HEK293 (cell line): Measurements from ENCODE around the gene ZNF597.
A peak's percentile ranks its signal among the peaks of the same experiment; 100 is the strongest.

Experiments
- ELK4 ChIP-seq: IDR thresholded peaks from 2 replicates; pipeline ENCODE4 v1.6.1; 2011; ENCODE audit warnings: mild to moderate bottlenecking, low read depth, low read length, borderline replicate concordance
- MYNN ChIP-seq: fragments of 450-650 bp; formaldehyde crosslinking; IDR thresholded peaks from 2 replicates; pipeline ENCODE4 v1.5.1; 2016; ENCODE audit warnings: missing biosample characterization, missing genetic modification characterization, borderline replicate concordance
- OVOL3 ChIP-seq: fragments of 450-650 bp; formaldehyde crosslinking; IDR thresholded peaks from 2 replicates; pipeline ENCODE4 v1.5.1; 2016; ENCODE audit warnings: missing biosample characterization, missing genetic modification characterization
- PATZ1 ChIP-seq: fragments of 450-650 bp; formaldehyde crosslinking; IDR thresholded peaks from 2 replicates; pipeline ENCODE4 v1.5.1; 2016; ENCODE audit warnings: missing biosample characterization, missing genetic modification characterization
- REPIN1 ChIP-seq: fragments of 450-650 bp; formaldehyde crosslinking; IDR thresholded peaks from 2 replicates; pipeline ENCODE4 v1.5.1; 2017; ENCODE audit warnings: missing biosample characterization, missing genetic modification characterization, low read depth
- ZBTB10 ChIP-seq: fragments of 450-650 bp; formaldehyde crosslinking; IDR thresholded peaks from 2 replicates; pipeline ENCODE4 v1.5.1; 2016; ENCODE audit warnings: missing biosample characterization, missing genetic modification characterization
- ZBTB11 ChIP-seq: fragments of 450-650 bp; formaldehyde crosslinking; conservative IDR thresholded peaks from 2 replicates; pipeline ENCODE4 v1.5.1; 2016; ENCODE audit warnings: low read depth, missing biosample characterization, missing genetic modification characterization
- ZBTB48 ChIP-seq: fragments of 450-650 bp; formaldehyde crosslinking; IDR thresholded peaks from 2 replicates; pipeline ENCODE4 v1.5.1; 2016; ENCODE audit warnings: missing biosample characterization, missing genetic modification characterization
- ZFP41 ChIP-seq: fragments of 450-650 bp; formaldehyde crosslinking; IDR thresholded peaks from 2 replicates; pipeline ENCODE4 v1.5.1; 2016; ENCODE audit warnings: missing biosample characterization, missing genetic modification characterization, borderline replicate concordance
- ZNF140 ChIP-seq: fragments of 450-650 bp; formaldehyde crosslinking; IDR thresholded peaks from 2 replicates; pipeline ENCODE4 v1.5.1; 2016; ENCODE audit warnings: missing biosample characterization, missing genetic modification characterization
- ZNF169 ChIP-seq: fragments of 450-650 bp; formaldehyde crosslinking; IDR thresholded peaks from 2 replicates; pipeline ENCODE4 v1.5.1; 2016; ENCODE audit warnings: missing biosample characterization, missing genetic modification characterization
- ZNF202 ChIP-seq: fragments of 450-650 bp; formaldehyde crosslinking; IDR thresholded peaks from 2 replicates; pipeline ENCODE4 v1.5.1; 2016; ENCODE audit warnings: missing biosample characterization, missing genetic modification characterization, borderline replicate concordance
- ZNF274 ChIP-seq, 2 experiments: fragments of 200-500 bp in 1 of 2; fragments of 450-650 bp in 1 of 2; sonication (Bioruptor generic) in 1 of 2; formaldehyde crosslinking in 1 of 2; IDR thresholded peaks; 2 replicates each; pipeline versions ENCODE4 v1.5.1 to v1.6.1; 2014 to 2016; ENCODE audit warnings: borderline replicate concordance in 1 of 2, inconsistent platforms in 1 of 2, low read length in 1 of 2, missing biosample characterization in 1 of 2, missing genetic modification characterization in 1 of 2
- ZNF292 ChIP-seq: fragments of 450-650 bp; formaldehyde crosslinking; IDR thresholded peaks from 2 replicates; pipeline ENCODE4 v1.5.1; 2016; ENCODE audit warnings: low read depth, missing biosample characterization, missing genetic modification characterization, borderline replicate concordance
- ZNF302 ChIP-seq: fragments of 450-650 bp; formaldehyde crosslinking; IDR thresholded peaks from 2 replicates; pipeline ENCODE4 v1.5.1; 2016; ENCODE audit warnings: missing biosample characterization, missing genetic modification characterization, low read depth
- ZNF311 ChIP-seq: fragments of 450-650 bp; formaldehyde crosslinking; IDR thresholded peaks from 2 replicates; pipeline ENCODE4 v1.5.1; 2017; ENCODE audit warnings: missing biosample characterization, missing genetic modification characterization, borderline replicate concordance
- ZNF366 ChIP-seq: fragments of 450-650 bp; formaldehyde crosslinking; conservative IDR thresholded peaks from 2 replicates; pipeline ENCODE4 v1.5.1; 2016; ENCODE audit warnings: missing biosample characterization, missing genetic modification characterization
- ZNF514 ChIP-seq: fragments of 450-650 bp; formaldehyde crosslinking; IDR thresholded peaks from 2 replicates; pipeline ENCODE4 v1.5.1; 2016; ENCODE audit warnings: missing biosample characterization, missing genetic modification characterization
- ZNF521 ChIP-seq: fragments of 450-650 bp; formaldehyde crosslinking; IDR thresholded peaks from 2 replicates; pipeline ENCODE4 v1.5.1; 2017; ENCODE audit warnings: missing biosample characterization, mild to moderate bottlenecking, missing genetic modification characterization
- ZNF530 ChIP-seq: fragments of 450-650 bp; formaldehyde crosslinking; IDR thresholded peaks from 2 replicates; pipeline ENCODE4 v1.5.1; 2016; ENCODE audit warnings: low read depth, missing biosample characterization, missing genetic modification characterization
- ZNF544 ChIP-seq: fragments of 450-650 bp; formaldehyde crosslinking; IDR thresholded peaks from 2 replicates; pipeline ENCODE4 v1.5.0; 2017; ENCODE audit warnings: missing biosample characterization, missing genetic modification characterization
- ZNF596 ChIP-seq: fragments of 450-650 bp; IDR thresholded peaks from 2 replicates; pipeline ENCODE4 v1.5.0; 2018; ENCODE audit warnings: missing biosample characterization, mild to moderate bottlenecking, missing genetic modification characterization, moderate library complexity
- ZNF626 ChIP-seq: fragments of 450-650 bp; sonication (Bioruptor Pico); formaldehyde crosslinking; IDR thresholded peaks from 2 replicates; pipeline ENCODE4 v1.5.1; 2018; ENCODE audit warnings: missing biosample characterization, missing genetic modification characterization, inconsistent platforms
- ZNF629 ChIP-seq: fragments of 450-650 bp; formaldehyde crosslinking; IDR thresholded peaks from 2 replicates; pipeline ENCODE4 v1.5.1; 2017; ENCODE audit warnings: missing biosample characterization, missing genetic modification characterization
- ZNF658 ChIP-seq: fragments of 450-650 bp; formaldehyde crosslinking; IDR thresholded peaks from 2 replicates; pipeline ENCODE4; 2016; ENCODE audit warnings: missing biosample characterization, missing genetic modification characterization
- ZSCAN18 ChIP-seq: fragments of 450-650 bp; formaldehyde crosslinking; IDR thresholded peaks from 2 replicates; pipeline ENCODE4 v1.5.1; 2016; ENCODE audit warnings: missing biosample characterization, missing genetic modification characterization
- ZSCAN23 ChIP-seq: fragments of 450-650 bp; formaldehyde crosslinking; IDR thresholded peaks from 2 replicates; pipeline ENCODE4 v1.5.1; 2016; ENCODE audit warnings: missing biosample characterization, missing genetic modification characterization
- ZXDB ChIP-seq: fragments of 450-650 bp; formaldehyde crosslinking; IDR thresholded peaks from 2 replicates; pipeline ENCODE4 v1.5.1; 2016; ENCODE audit warnings: missing biosample characterization, missing genetic modification characterization

ZNF597 gene

GRCh38 chr16:3400779-3401688, 42.3 kb downstream of the ZNF597 start, which contains the start of the genes ZNF174 and ZSCAN32 (continued):
- TF ChIP-seq ZBTB48 (tag by site-specific recombination) (peak; percentile 54; the same call in 1 of the 2 replicates), ZNF302 (no peak), ZNF514 (tag by site-specific recombination) (no peak), ZBTB10 (tag by site-specific recombination) (no peak), MYNN (0 out of 2 replicates have a peak, but pooled peaks have one; percentile 36), REPIN1 (peak; percentile 68; the same call in 1 of the 2 replicates), ZNF292 (no peak), ZSCAN23 (no peak), ZSCAN18 (tag by site-specific recombination) (peak; percentile 72; the same call in 1 of the 2 replicates), ZNF169 (tag by site-specific recombination) (0 out of 2 replicates have a peak, but pooled peaks have one; percentile 35), ZXDB (tag by site-specific recombination) (peak; percentile 100), OVOL3 (tag by site-specific recombination) (no peak), ZNF530 (no peak), ZNF658 (tag by site-specific recombination) (no peak), ZNF311 (tag by site-specific recombination) (no peak), ZNF629 (tag by site-specific recombination) (peak; percentile 62), ZNF274 (IDR thresholded peaks at IDR 0.05; ENCODE audit: low read length) (no peak), ZNF274 (tag by site-specific recombination; IDR thresholded peaks at IDR 0.05; ENCODE audit: borderline replicate concordance) (no peak), ZBTB11 (peak; percentile 93), ZNF596 (tag by site-specific recombination) (no peak), PATZ1 (tag by site-specific recombination) (peak; percentile 72), ZNF140 (tag by site-specific recombination) (no peak), ZNF521 (tag by site-specific recombination) (no peak), ZNF202 (no peak), ZFP41 (tag by site-specific recombination) (no peak), ELK4 (no peak; the same call in 1 of the 2 replicates), ZNF544 (no peak), ZNF366 (tag by site-specific recombination) (no peak), ZNF626 (tag by site-specific recombination) (no peak)
